Osteoblast (primary cell): ENCODE results near the gene INPP1. TPM values are rescaled to one million over a fixed set of nuclear protein-coding genes. Genes with fewer than 3 reads are reported as not detected.

ENCODE experiments used
- DNase-seq: peaks from one replicate; pipeline ENCODE4 v3.0.0; 2011; ENCODE audit warnings: low spot score, mixed read lengths; ENCODE audit not compliant: insufficient read length; ENCODE audit errors: missing footprints
- H2AFZ ChIP-seq: 2 replicates; pipeline ENCODE4 v1.6.0; 2011; ENCODE audit warnings: mild to moderate bottlenecking, low read length
- H3K27ac ChIP-seq: 2 replicates; pipeline ENCODE4 v1.5.1; 2011; ENCODE audit warnings: mild to moderate bottlenecking, low read depth, low read length, moderate library complexity
- H3K27me3 ChIP-seq: 2 replicates; pipeline ENCODE4 v1.6.0; 2012; ENCODE audit warnings: mild to moderate bottlenecking, control low read depth, inconsistent platforms, low read length, moderate library complexity; ENCODE audit not compliant: insufficient read depth
- H3K36me3 ChIP-seq: 2 replicates; pipeline ENCODE4 v1.5.1; 2011; ENCODE audit warnings: mild to moderate bottlenecking, low read length, control low read depth, moderate library complexity; ENCODE audit not compliant: insufficient read depth
- H3K4me1 ChIP-seq: 2 replicates; pipeline ENCODE4 v1.5.1; 2011; ENCODE audit warnings: mild to moderate bottlenecking, low read length, control low read depth, moderate library complexity; ENCODE audit not compliant: insufficient read depth
- H3K4me2 ChIP-seq: 2 replicates; pipeline ENCODE4 v1.6.0; 2011; ENCODE audit warnings: mild to moderate bottlenecking, low read length; ENCODE audit not compliant: insufficient read depth
- H3K4me3 ChIP-seq: fragments of 200-600 bp; sonication (generic); 3 replicates; pipeline ENCODE4 v1.5.1; 2012; ENCODE audit warnings: mild to moderate bottlenecking, low read length, inconsistent platforms; ENCODE audit not compliant: insufficient read depth
- H3K79me2 ChIP-seq: 2 replicates; pipeline ENCODE4 v1.6.0; 2012; ENCODE audit warnings: mild to moderate bottlenecking, low read length, control low read depth, inconsistent platforms; ENCODE audit not compliant: insufficient read depth
- H3K9me3 ChIP-seq: 2 replicates; pipeline ENCODE4 v1.5.1; 2011; ENCODE audit warnings: low read depth, low read length, control low read depth
- H4K20me1 ChIP-seq: 2 replicates; pipeline ENCODE4 v1.6.0; 2012; ENCODE audit warnings: mild to moderate bottlenecking, low read length, control low read depth; ENCODE audit not compliant: insufficient read depth
- CTCF ChIP-seq: IDR thresholded peaks from 2 replicates; pipeline ENCODE4 v1.5.1; 2011; ENCODE audit warnings: mild to moderate bottlenecking, low read depth, low read length, moderate library complexity; ENCODE audit errors: extremely low read depth
- total RNA-seq: library from RNA; depleted of rRNA; stranded (reverse); fragments of >200 nt; gene quantifications from 2 replicates; pipeline ENCODE4 v1.2.3, GENCODE V29; 2012

INPP1 gene
- total RNA-seq, 1 donor: 11.6 TPM

- Histone ChIP-seq H3K27ac (no peak overlapping the region), H2AFZ (no peak overlapping the region), H3K4me1 (peaks cover 22% of the 10 kb centered on the region), H3K4me3 (no peak overlapping the region), H3K4me2 (no peak overlapping the region), H3K36me3 (no peaks in the 10 kb centered on the region), H4K20me1 (no peaks in the 10 kb centered on the region), H3K27me3 (no peaks in the 10 kb centered on the region), H3K79me2 (peaks cover 32% of the 10 kb centered on the region), H3K9me3 (no peaks in the 10 kb centered on the region)
- TF ChIP-seq CTCF: no peak
- peak; percentile 52 for DNase-seq
These were observed 29.5 kb upstream of the INPP1 start for GRCh38 chr2:190313880-190314279.

DNA sequence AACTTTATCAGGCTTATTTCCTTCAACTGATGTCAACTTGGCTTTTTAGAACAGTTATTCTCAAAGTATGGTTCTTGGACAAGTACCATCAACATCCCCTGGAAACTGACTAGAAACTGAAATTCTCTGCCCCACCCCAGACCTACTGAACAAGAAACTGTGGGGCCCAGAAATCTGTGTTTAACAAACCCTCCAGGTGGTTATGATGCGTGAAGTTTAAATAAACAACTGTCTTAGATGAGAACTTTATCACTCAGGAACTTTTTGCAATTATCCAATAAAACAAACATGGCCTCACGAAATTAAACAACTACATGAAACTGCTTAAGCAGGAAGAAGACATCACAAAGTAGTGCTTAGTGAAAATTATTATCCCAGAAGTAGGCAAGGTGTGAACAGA lies 28.1 kb upstream of the INPP1 start:
- Histone ChIP-seq H3K4me3 (no peak overlapping the region), H3K9me3 (no peaks in the 10 kb centered on the region), H3K79me2 (peaks cover 37% of the 10 kb centered on the region), H3K4me2 (no peak overlapping the region), H3K4me1 (peaks cover 22% of the 10 kb centered on the region), H3K27me3 (no peaks in the 10 kb centered on the region), H4K20me1 (no peaks in the 10 kb centered on the region), H2AFZ (no peak overlapping the region), H3K27ac (no peak overlapping the region), H3K36me3 (no peaks in the 10 kb centered on the region)
- no peak for DNase-seq
- no peak for TF ChIP-seq CTCF

DNA sequence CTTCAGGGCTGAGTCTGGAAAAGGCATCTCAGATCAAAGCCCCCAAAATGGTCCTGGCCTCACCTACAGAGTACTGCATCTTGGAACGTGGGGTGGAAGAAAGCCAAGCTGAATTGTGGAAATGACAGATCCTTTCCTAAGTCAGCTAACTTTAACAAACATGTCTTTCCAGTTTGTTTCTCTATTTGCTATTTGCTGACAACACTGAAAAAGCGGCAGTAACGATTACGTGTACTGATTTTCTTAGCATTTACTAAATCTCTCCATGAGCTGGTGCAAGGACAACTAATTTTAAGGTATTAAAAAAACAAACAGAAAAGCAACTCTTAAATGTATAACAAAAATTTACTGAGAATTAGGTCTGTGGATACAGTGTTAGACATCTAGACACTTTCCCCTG lies 24.9 kb upstream of the INPP1 start:
- Histone ChIP-seq H3K27me3 (no peaks in the 10 kb centered on the region), H3K36me3 (no peaks in the 10 kb centered on the region), H2AFZ (peak overlapping the region; percentile 91), H3K79me2 (peaks cover 27% of the 10 kb centered on the region), H3K9me3 (no peaks in the 10 kb centered on the region), H3K27ac (peak overlapping the region; percentile 59), H3K4me1 (peaks cover 22% of the 10 kb centered on the region), H3K4me3 (peak overlapping the region; percentile 89), H4K20me1 (no peaks in the 10 kb centered on the region), H3K4me2 (peak overlapping the region; percentile 99)
- no peak for DNase-seq
- TF ChIP-seq CTCF: no peak

GRCh38 chr2:190318931-190319554 lies 24.3 kb upstream of the INPP1 start:
- peak overlapping the region; percentile 91 for H2AFZ ChIP-seq
- H3K27ac ChIP-seq: peak overlapping the region; percentile 59
- no peaks in the 10 kb centered on the region for H3K27me3 ChIP-seq
- H3K4me3 ChIP-seq: peak overlapping the region; percentile 89
- H3K9me3 ChIP-seq: no peaks in the 10 kb centered on the region
- H3K4me2 ChIP-seq: peak overlapping the region; percentile 99
- H4K20me1 ChIP-seq: no peaks in the 10 kb centered on the region
- no peaks in the 10 kb centered on the region for H3K36me3 ChIP-seq
- no peak for DNase-seq
- no peak for TF ChIP-seq CTCF
- H3K79me2 ChIP-seq: peaks cover 26% of the 10 kb centered on the region
- H3K4me1 ChIP-seq: peaks cover 22% of the 10 kb centered on the region
